Vagina (tissue), 2 donors: Measurements from ENCODE around the gene ST6GAL2.

ENCODE experiments used
- CTCF ChIP-seq, 3 experiments: fragments of 450-650 bp in 2 of 3; fragments of 200-600 bp in 1 of 3; sonication (generic) in 1 of 3; IDR thresholded peaks; one replicate each; pipeline ENCODE4 v1.5.1; 2017 to 2019; ENCODE audit warnings: antibody characterized with exemption in 3 of 3, mild to moderate bottlenecking in 2 of 3, moderate library complexity in 2 of 3
- POLR2A ChIP-seq, 2 donors: fragments of 450-650 bp; IDR thresholded peaks; one replicate each; pipeline ENCODE4 v1.6.1; 2017; ENCODE audit warnings: antibody characterized with exemption in 2 of 2, mild to moderate bottlenecking in 2 of 2, moderate library complexity in 2 of 2
- POLR2AphosphoS5 ChIP-seq, 2 donors: sonication (generic); formaldehyde crosslinking; IDR thresholded peaks; one replicate each; pipeline ENCODE4 v1.9.0; 2017; ENCODE audit warnings: antibody characterized with exemption in 2 of 2, mild to moderate bottlenecking in 2 of 2, low read depth in 1 of 2; ENCODE audit not compliant: insufficient read depth in 1 of 2

GRCh38 chr2:106792671-106793070 is 93.3 kb downstream of the ST6GAL2 start:
- no peak for TF ChIP-seq CTCF (IDR thresholded peaks at IDR 0.05)
- no peak for TF ChIP-seq POLR2AphosphoS5 (IDR thresholded peaks at IDR 0.05; ENCODE audit: insufficient read depth in 1 of 2, low read depth in 1 of 2)
- TF ChIP-seq POLR2A (IDR thresholded peaks at IDR 0.05), result no peak
